Spinal cord (tissue), 10 donors: ENCODE measurements around the gene TATDN3. TPM values are rescaled to one million over a fixed set of nuclear protein-coding genes. Genes with fewer than 3 reads are reported as not detected.

ENCODE experiments used
- DNase-seq, 6 donors: peaks; one replicate each; pipeline versions ENCODE4 v3.0.0 to v3.0.0-alpha.2; 2013 to 2015; ENCODE audit warnings: low spot score in 6 of 6, low read depth in 4 of 6
- H3K27ac ChIP-seq: one replicate; pipeline ENCODE4 v1.5.1; 2013; ENCODE audit warnings: low read depth, low read length, control low read depth
- H3K27me3 ChIP-seq: one replicate; pipeline ENCODE4 v1.6.1; 2013; ENCODE audit warnings: low read length; ENCODE audit not compliant: control insufficient read depth, insufficient read depth
- H3K36me3 ChIP-seq: one replicate; pipeline ENCODE4 v1.6.1; 2013; ENCODE audit warnings: low read length; ENCODE audit not compliant: control insufficient read depth, insufficient read depth
- H3K4me1 ChIP-seq: one replicate; pipeline ENCODE4 v1.6.1; 2013; ENCODE audit warnings: low read length; ENCODE audit not compliant: control insufficient read depth, insufficient read depth
- H3K4me3 ChIP-seq: one replicate; pipeline ENCODE4 v1.5.1; 2013; ENCODE audit warnings: low read depth, low read length, control low read depth
- H3K9me3 ChIP-seq: one replicate; pipeline ENCODE4 v1.6.1; 2013; ENCODE audit warnings: low read length; ENCODE audit not compliant: control insufficient read depth, insufficient read depth
- WGBS: methylation state at CpG from one replicate; pipeline ENCODE4 v1.1.5; 2013; ENCODE audit warnings: missing lambda C conversion rate; ENCODE audit not compliant: insufficient coverage; 5-methylcytosine and 5-hydroxymethylcytosine counted together
- long read RNA-seq, 4 donors: transcript quantifications; one replicate each; lab custom pipeline, GENCODE V29; 2026
- polyA plus RNA-seq, 2 donors: library from polyadenylated mRNA; unstranded; fragments of 120-200 nt; gene quantifications; one replicate each; pipeline ENCODE4 v1.2.1, GENCODE V29; 2013; ENCODE audit not compliant: insufficient read length in 2 of 2
- total RNA-seq, 2 donors: library from RNA; depleted of rRNA in 1 of 2; stranded (reverse); fragments of 120-200 nt in 1 of 2; fragments of >200 nt in 1 of 2; gene quantifications; one replicate each; pipeline versions ENCODE4 v1.2.3 to v1.2.4, GENCODE V29; 2013 to 2014
- donor health status: healthy.

Gene TATDN3
- total RNA-seq (10 to 100 TPM; 20.4 to 23.4 TPM), polyA plus RNA-seq (10 to 100 TPM; 19.1 to 24.7 TPM)
- long read RNA-seq, donor 1, transcript TATDN3-202 (10 exons, 2,389 nt): major isoform, 6 of 9 reads
- long read RNA-seq, donor 1, partial matches to known transcripts: 0 of 9 reads
- long read RNA-seq, donor 1, other reads (novel, unspliced or antisense): 0 of 9 reads
- long read RNA-seq, donor 2, partial matches to known transcripts: 0 of 6 reads
- long read RNA-seq, donor 2, other reads (novel, unspliced or antisense): 0 of 6 reads
- long read RNA-seq, donor 3, partial matches to known transcripts: 7 of 10 reads
- long read RNA-seq, donor 3, other reads (novel, unspliced or antisense): 0 of 10 reads
- long read RNA-seq, donor 4, partial matches to known transcripts: 0 of 9 reads
- long read RNA-seq, donor 4, other reads (novel, unspliced or antisense): 0 of 9 reads

- DNase-seq: peak; percentile 93 to 99 (median 96)
- peak within 1 kb of the TSS; percentile 84 for H3K4me3 ChIP-seq
- peak within 1 kb of the TSS; percentile 96 for H3K27ac ChIP-seq
- under 1% methylated on average over 46 of the region's 46 CpGs for WGBS
- H3K36me3 ChIP-seq: peaks cover 3% of the 10 kb centered on the region
- peaks cover 17% of the 10 kb centered on the region for H3K4me1 ChIP-seq
- no peaks in the 10 kb centered on the region for H3K9me3 ChIP-seq
- no peaks in the 10 kb centered on the region for H3K27me3 ChIP-seq
These were observed at the start of gene TATDN3, which contains the start of gene NSL1 for GRCh38 chr1:212791676-212792395. Gene TATDN3 (plus strand): TSS chr1:212791894. CDS start chr1:212791922, 28 bp downstream. Gene NSL1 (minus strand): TSS chr1:212791777. CDS start chr1:212791763, 14 bp downstream.

- Histone ChIP-seq H3K9me3 (no peaks in the 10 kb centered on the region), H3K36me3 (no peaks in the 10 kb centered on the region), H3K4me1 (no peaks in the 10 kb centered on the region), H3K27me3 (no peaks in the 10 kb centered on the region), H3K4me3 (no peak overlapping the region), H3K27ac (no peak overlapping the region)
- 85% methylated on average over 2 of the region's 4 CpGs for WGBS
- DNase-seq: no peak
These were observed 47.7 kb upstream of the TATDN3 start for GRCh38 chr1:212743901-212744475.

GRCh38 chr1:212745303-212745702 lies 46.4 kb upstream of the TATDN3 start:
- H3K36me3 ChIP-seq: no peaks in the 10 kb centered on the region
- no peaks in the 10 kb centered on the region for H3K9me3 ChIP-seq
- no peaks in the 10 kb centered on the region for H3K27me3 ChIP-seq
- no peaks in the 10 kb centered on the region for H3K4me1 ChIP-seq
- DNase-seq: no peak
- H3K4me3 ChIP-seq: no peak overlapping the region
- no peak overlapping the region for H3K27ac ChIP-seq

GRCh38 chr1:212746546-212746945 lies 45.1 kb upstream of the TATDN3 start:
- no peaks in the 10 kb centered on the region for H3K4me1 ChIP-seq
- H3K9me3 ChIP-seq: no peaks in the 10 kb centered on the region
- no peaks in the 10 kb centered on the region for H3K36me3 ChIP-seq
- DNase-seq: no peak
- no peak overlapping the region for H3K27ac ChIP-seq
- 100% methylated on average over 1 of the region's 3 CpGs for WGBS
- H3K4me3 ChIP-seq: no peak overlapping the region
- H3K27me3 ChIP-seq: no peaks in the 10 kb centered on the region

- Histone ChIP-seq H3K27me3 (no peaks in the 10 kb centered on the region), H3K4me3 (no peak overlapping the region), H3K4me1 (no peaks in the 10 kb centered on the region), H3K36me3 (no peaks in the 10 kb centered on the region), H3K27ac (no peak overlapping the region), H3K9me3 (no peaks in the 10 kb centered on the region)
- 77% methylated on average over 4 of the region's 4 CpGs for WGBS
- DNase-seq: peak in 3 of 6 donors; percentile 17 to 65 (median 60)
These were observed 41.7 kb upstream of the TATDN3 start for GRCh38 chr1:212749821-212750535.

- Histone ChIP-seq H3K4me3 (no peak overlapping the region), H3K4me1 (no peaks in the 10 kb centered on the region), H3K9me3 (no peaks in the 10 kb centered on the region), H3K27ac (no peak overlapping the region), H3K27me3 (no peaks in the 10 kb centered on the region), H3K36me3 (no peaks in the 10 kb centered on the region)
- DNase-seq: no peak
- WGBS: no CpG with 5 or more reads among the region's 3 CpGs
These were observed 39.3 kb upstream of the TATDN3 start for GRCh38 chr1:212752252-212752933.

GRCh38 chr1:212752934-212753497 lies 38.7 kb upstream of the TATDN3 start:
- no peak overlapping the region for H3K4me3 ChIP-seq
- H3K9me3 ChIP-seq: no peaks in the 10 kb centered on the region
- H3K36me3 ChIP-seq: no peaks in the 10 kb centered on the region
- WGBS: 82% methylated on average over 2 of the region's 3 CpGs
- H3K27ac ChIP-seq: no peak overlapping the region
- DNase-seq: no peak
- H3K27me3 ChIP-seq: no peaks in the 10 kb centered on the region
- no peaks in the 10 kb centered on the region for H3K4me1 ChIP-seq

- Histone ChIP-seq H3K36me3 (no peaks in the 10 kb centered on the region), H3K9me3 (no peaks in the 10 kb centered on the region), H3K27ac (no peak overlapping the region), H3K4me1 (no peaks in the 10 kb centered on the region), H3K4me3 (no peak overlapping the region), H3K27me3 (no peaks in the 10 kb centered on the region)
- DNase-seq: no peak
These were observed 37.9 kb upstream of the TATDN3 start for GRCh38 chr1:212753749-212754148.

GRCh38 chr1:212754193-212754592 lies 37.5 kb upstream of the TATDN3 start:
- 76% methylated on average over 7 of the region's 8 CpGs for WGBS
- Histone ChIP-seq H3K27ac (no peak overlapping the region), H3K9me3 (no peaks in the 10 kb centered on the region), H3K36me3 (no peaks in the 10 kb centered on the region), H3K4me1 (no peaks in the 10 kb centered on the region), H3K27me3 (no peaks in the 10 kb centered on the region), H3K4me3 (no peak overlapping the region)
- DNase-seq: no peak
